IPS-20b (cell line): ENCODE data around the gene TRH.
"Not testable (repeated sequence)": the region's sequence is repeated elsewhere in the genome, so short reads cannot be mapped to it uniquely, and the experiment has no call there.

Experiments
- H3K27ac ChIP-seq: one replicate; pipeline ENCODE4 v1.5.1; 2013; ENCODE audit warnings: low read length
- H3K27me3 ChIP-seq: 2 replicates; pipeline ENCODE4 v1.6.1; 2013; ENCODE audit warnings: mild to moderate bottlenecking, low read length, inconsistent platforms; ENCODE audit not compliant: insufficient read depth
- H3K36me3 ChIP-seq: 2 replicates; pipeline ENCODE4 v1.6.1; 2013; ENCODE audit warnings: low read depth, mild to moderate bottlenecking, inconsistent platforms, low read length, moderate library complexity; ENCODE audit not compliant: insufficient read depth
- H3K4me1 ChIP-seq: 2 replicates; pipeline ENCODE4 v1.6.1; 2013; ENCODE audit warnings: mild to moderate bottlenecking, control low read depth, inconsistent platforms, low read length, moderate library complexity; ENCODE audit not compliant: insufficient read depth
- H3K4me3 ChIP-seq: 2 replicates; pipeline ENCODE4 v1.5.1; 2013; ENCODE audit warnings: mild to moderate bottlenecking, low read length, inconsistent platforms
- H3K9ac ChIP-seq: 2 replicates; pipeline ENCODE4 v1.6.1; 2013; ENCODE audit warnings: low read depth, mild to moderate bottlenecking, inconsistent platforms, low read length, moderate library complexity
- H3K9me3 ChIP-seq: 2 replicates; pipeline ENCODE4 v1.6.1; 2013; ENCODE audit warnings: mild to moderate bottlenecking, low read depth, low read length, inconsistent platforms; ENCODE audit not compliant: insufficient read depth

TRH gene

GRCh38 chr3:130014526-130014925 lies 40.0 kb downstream of the TRH start:
- no peaks in the 10 kb centered on the region for H3K36me3 ChIP-seq
- H3K27me3 ChIP-seq: no peaks in the 10 kb centered on the region
- H3K4me1 ChIP-seq: no peaks in the 10 kb centered on the region
- no peaks in the 10 kb centered on the region for H3K9me3 ChIP-seq
- H3K27ac ChIP-seq: no peak overlapping the region
- H3K9ac ChIP-seq: no peak overlapping the region
- no peak overlapping the region for H3K4me3 ChIP-seq

- H3K4me1 ChIP-seq, H3K36me3 ChIP-seq, H3K4me3 ChIP-seq, H3K27me3 ChIP-seq, H3K9ac ChIP-seq, H3K9me3 ChIP-seq, H3K27ac ChIP-seq: not testable (repeated sequence)
Measured at GRCh38 chr3:130017661-130018060, 43.1 kb downstream of the TRH start.

GRCh38 chr3:130026146-130026829 lies 51.8 kb downstream of the TRH start:
- H3K9ac ChIP-seq, H3K4me3 ChIP-seq, H3K27ac ChIP-seq, H3K36me3 ChIP-seq, H3K4me1 ChIP-seq, H3K9me3 ChIP-seq, H3K27me3 ChIP-seq: not testable (repeated sequence)

GRCh38 chr3:130027437-130027836 lies 52.9 kb downstream of the TRH start:
- not testable (repeated sequence) for H3K27me3 ChIP-seq, H3K36me3 ChIP-seq, H3K9me3 ChIP-seq, H3K27ac ChIP-seq, H3K9ac ChIP-seq, H3K4me3 ChIP-seq, H3K4me1 ChIP-seq
